GM21528 (cell line): Measurements from ENCODE around the gene CTRB1.
A peak's percentile ranks its signal among the peaks of the same experiment; 100 is the strongest.
"Not testable (repeated sequence)": the region's sequence is repeated elsewhere in the genome, so short reads cannot be mapped to it uniquely, and the experiment has no call there.

Source experiments
- ATAC-seq: cut with Tn5 transposase; IDR thresholded peaks from one replicate; pipeline ENCODE4 v1.9.1; 2021; ENCODE audit warnings: mild to moderate bottlenecking, moderate library complexity; ENCODE audit not compliant: unreplicated experiment, low FRiP score

CTRB1 gene

DNA sequence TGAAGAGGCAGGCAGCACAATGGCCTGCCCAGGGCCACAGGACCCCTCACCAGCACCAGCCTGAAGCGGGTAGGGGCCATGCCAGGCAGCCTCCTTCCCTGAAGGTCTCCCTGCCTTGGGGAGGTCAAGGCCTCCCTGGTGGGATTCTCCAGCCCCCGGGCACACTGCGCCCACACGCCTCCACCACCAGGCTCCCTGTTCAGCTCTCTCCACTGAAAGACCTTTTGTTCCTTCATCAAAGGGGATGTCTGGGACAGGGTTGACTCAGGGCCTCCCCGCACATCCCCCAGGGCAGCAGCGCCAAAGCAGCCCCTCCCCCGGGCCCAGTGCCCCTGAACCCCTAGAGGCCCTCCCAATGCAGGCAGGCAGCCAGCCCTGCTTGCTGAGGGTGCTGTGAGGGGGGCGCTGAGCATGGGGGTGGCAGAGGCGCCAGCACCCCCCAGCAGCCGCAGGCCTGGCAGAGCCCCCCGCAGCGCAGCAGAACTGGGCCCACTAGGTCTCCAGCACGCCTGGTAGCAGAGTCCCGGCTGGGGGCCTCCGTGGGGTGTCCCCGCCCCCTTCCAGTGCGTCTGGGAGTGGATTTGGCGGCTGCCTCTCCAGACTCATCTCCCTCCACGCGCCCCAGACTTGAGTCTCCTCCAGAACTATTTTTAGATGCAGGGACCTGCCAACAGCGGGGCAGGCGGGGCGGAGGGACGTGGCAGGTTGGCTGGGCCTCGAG lies 19.5 kb downstream of the CTRB1 start:
- no peak for ATAC-seq

GRCh38 chr16:75238853-75239541 lies 20.2 kb downstream of the CTRB1 start:
- no peak for ATAC-seq

GRCh38 chr16:75239542-75240122 lies 20.8 kb downstream of the CTRB1 start:
- ATAC-seq = no peak

GRCh38 chr16:75240633-75241032 lies 21.8 kb downstream of the CTRB1 start:
- ATAC-seq = not testable (repeated sequence)

GRCh38 chr16:75241412-75241811 lies 22.6 kb downstream of the CTRB1 start:
- ATAC-seq = no peak

DNA sequence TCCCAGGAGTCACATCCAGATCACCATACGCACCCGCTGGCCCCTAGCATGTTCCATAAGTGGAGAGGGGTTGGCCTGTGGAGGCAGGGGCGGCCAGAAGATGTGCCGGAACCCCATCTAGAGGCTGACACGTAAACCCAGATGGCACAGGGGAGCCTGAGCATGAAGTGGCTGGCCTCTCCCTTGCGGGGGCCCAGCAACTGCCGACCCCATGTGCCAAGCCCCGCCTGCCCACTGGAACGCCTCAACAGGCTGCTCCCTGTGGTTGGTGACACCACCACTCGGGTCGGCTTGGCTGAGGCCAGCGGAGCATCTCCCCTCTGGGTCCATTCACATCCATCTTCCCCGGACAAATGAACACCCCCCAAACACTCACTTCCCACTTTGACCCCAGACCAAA lies 23.2 kb downstream of the CTRB1 start:
- ATAC-seq = no peak

DNA sequence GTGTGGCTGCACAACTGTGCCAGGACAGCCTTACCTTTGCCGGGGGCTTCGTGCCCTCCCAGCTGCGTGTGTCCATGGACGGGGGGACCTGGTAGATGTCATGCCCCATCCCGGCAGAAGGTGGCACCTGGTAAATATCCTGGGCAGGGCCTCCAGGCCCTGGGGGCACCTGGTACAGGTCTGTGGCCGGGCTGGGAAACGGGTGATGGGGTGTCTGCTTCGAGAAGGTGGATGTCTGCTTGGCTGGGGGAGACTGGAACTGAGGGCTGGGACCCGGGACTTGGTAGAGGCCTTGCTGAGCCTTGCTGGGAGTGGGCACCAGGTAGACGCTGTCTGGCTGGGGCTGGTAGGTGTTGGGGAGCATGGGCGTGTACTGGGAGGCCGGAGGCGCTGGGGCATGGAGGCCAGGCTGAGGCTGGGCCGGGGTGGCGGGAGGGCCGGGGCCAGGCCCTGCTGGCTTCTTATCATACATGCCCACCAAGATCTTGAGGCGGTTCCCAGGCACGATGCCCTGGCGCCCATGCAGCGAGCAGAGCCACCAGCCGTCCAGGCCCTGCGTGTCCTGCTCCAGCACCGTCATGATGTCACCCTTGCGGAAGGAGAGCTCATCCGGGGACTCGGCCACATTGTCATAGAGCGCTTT lies 23.8 kb downstream of the CTRB1 start:
- ATAC-seq = not testable (repeated sequence)

- no peak for ATAC-seq
These were observed 25.0 kb downstream of the CTRB1 start for GRCh38 chr16:75243667-75244224.

DNA sequence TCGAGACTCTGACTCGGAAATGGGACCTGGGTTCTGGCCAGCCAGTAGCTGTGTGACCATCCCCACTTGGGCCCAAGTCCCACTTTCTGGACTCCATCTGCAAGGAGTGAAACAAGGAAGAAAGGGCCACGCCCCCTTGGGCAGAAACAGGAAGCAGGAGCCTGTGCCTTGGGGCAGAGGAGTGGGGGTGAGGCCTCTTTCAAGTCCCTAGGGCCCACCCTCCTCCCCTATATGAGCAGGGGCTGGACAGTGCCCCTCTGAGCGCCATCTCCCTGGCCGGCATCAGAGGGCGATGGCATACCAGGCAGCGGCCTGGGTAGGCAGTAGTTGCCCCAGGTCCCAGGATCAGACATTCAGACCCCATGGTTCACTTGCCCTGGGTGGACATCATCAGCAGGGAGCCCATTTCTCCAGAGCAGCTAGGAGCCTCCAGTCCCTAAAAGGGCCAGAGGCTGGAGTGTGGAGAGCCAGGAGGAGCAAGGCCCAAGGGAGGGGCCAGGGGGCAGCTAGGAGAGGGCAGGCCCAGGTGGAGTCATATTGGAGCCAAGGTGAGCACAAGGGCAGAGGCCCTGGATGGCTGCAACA lies 25.5 kb downstream of the CTRB1 start:
- no peak for ATAC-seq

DNA sequence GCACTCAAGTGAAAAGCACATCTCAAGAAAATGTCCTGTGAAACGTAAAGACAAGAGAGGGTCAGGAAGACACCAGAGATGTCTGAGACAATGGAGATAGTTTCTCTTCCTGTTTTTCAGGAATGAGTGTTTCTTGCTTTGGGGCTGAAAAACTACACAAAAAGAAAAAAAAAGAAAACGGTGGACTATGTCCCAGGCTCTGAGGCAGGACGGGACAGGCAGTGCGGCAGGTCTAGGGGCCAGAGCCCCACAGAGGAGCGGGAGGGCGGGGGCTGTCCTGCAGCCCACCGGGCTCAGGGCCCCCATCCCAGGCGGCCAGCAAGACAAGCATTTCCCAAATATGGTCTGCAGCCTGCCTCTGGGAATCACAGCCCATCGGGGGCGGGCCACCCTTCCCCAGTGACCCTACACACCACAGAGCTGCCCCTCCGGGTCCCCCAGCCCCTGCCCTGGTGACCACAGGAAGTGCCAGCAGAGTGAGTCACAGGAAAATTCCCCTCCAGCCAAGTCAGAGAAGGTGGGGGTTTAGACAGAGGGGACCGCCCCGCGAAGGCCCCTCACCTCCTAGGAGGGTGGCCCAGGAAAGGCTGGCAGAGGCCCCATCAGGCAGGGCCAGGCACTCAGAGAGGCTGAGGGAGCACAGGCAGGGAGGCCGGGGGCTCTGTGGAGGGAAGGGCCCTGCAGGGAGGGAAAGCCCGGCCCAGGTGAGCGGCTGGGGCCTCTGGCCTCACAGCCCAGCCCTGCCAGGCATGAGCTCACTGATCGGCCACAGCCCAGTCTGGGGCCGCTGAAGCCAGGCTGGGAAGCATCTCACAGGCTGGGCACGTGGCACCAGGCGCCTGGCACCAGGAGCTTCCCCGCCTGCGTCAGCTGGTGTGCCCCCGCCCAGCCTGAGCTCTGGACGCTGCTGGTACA lies 26.3 kb downstream of the CTRB1 start:
- no peak for ATAC-seq

DNA sequence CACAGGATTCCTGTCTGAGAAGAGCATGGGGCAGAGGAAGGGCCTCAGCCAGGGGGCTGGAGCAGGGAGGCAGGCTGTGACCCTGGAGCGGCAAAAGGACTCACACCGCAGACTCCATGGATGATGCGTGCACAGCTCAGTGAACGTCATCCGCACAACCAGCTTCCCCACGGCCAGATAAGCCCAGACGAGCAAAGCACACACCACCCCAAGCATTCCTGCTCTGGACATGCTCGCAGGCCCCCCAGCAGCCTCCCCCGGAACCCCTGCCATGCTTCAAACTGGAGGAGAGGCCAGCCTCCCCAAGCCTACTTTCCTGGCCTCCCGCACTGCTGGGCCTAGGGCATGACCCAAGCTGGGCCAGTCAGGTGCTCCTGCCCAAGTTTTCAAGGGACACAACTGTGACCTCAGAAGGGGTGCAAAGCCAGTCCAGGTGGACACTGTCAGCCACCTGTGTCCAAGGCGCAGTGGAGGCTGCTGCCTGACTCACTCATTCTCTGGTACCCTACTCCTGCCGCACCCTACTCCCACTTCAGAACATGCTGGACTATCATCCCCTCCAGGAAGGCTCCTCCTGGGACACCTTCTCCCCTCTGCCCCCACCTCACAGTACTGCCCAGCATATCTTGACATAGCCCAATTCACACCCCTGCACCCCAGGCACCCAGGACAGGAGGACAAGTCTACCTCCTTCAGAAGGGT lies 27.9 kb downstream of the CTRB1 start:
- no peak for ATAC-seq

DNA sequence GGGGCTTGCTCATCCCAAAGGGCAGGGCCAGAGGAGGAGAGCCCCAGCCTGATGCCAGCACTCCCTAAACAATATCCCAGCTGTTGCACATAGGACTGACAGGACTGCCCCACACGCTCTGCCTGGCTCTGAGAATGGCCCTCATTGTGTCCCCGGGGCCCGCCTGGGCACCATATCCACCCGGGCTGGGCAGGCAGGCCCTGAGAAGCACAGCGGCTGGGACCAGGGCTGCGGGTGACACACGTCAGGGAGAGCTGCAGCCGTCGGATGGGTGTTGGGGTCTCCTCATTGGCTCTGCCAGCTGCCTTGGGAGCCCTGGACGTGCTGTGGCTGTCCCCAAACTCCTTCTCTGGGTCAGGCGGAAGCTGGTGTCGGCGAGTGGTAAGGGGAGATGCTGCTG lies 28.5 kb downstream of the CTRB1 start:
- no peak for ATAC-seq

- ATAC-seq = no peak
These were observed 29.4 kb downstream of the CTRB1 start for GRCh38 chr16:75248142-75248535.

DNA sequence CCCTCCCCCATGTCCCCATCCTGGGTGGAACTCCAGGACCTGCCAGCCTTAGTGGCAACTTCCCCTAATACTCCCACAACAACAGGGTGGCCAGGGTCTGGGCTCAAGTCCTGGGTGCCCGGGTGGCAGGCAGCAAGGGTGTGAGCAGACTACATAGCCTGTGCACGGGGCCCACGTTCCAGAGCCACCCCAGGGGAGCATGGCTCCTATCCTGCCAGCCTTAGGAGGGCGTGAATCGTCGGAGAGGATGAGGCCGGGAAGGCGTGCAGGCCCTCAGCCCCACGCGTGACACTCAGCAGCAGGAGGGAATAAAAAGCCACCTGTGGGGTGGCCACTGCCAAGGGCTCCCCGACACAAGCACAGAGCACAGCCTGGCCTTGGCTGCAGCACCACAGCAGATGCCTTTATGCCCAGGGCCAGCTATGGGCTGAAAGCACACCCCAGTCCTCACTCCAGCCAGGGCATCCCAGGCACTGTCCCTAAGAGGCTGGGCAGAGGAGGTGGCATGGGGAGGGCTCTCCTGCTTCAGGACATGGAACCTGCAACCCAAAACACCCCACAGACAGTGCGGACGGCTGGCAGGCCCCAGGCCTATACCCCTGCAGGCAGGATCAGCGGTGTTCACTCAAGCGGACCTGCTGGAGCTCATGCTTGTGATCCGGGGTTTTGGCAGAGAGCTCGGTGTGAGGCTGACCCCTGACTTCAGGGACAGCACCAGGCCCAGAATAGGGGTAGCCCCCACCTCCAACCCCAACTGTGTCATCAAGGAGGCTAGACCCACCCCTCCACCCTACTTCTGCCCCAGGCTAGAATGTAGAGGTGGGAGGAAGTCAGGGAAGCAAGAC lies 30.0 kb downstream of the CTRB1 start:
- no peak for ATAC-seq

DNA sequence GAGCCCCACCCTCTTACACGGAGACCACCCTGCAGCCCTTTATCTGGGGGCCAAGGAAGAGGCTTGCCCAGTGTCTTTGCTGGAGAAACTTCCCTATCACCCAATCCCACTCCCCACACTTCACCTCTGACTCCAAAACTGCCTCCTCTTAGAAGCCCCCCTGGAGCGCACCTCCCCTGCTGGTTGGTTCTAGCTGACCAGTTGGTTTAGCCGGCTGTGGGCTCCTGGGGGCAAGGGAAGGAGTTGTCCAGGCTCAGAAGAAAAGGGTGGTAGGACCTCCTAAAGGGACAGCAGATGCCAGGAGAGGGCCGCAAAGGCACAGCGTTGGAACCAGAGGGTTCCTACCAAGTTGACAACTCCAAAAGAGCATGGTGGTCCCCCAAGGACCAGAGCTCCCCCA lies 30.7 kb downstream of the CTRB1 start:
- no peak for ATAC-seq

- no peak for ATAC-seq
These were observed 31.5 kb downstream of the CTRB1 start for GRCh38 chr16:75250089-75250808.

GRCh38 chr16:75250809-75251279 lies 32.1 kb downstream of the CTRB1 start:
- ATAC-seq = peak; percentile 31
